ENCODE data around the gene RFESD.
A peak's percentile ranks its signal among the peaks of the same experiment; 100 is the strongest.
"Not testable (repeated sequence)": the region's sequence is repeated elsewhere in the genome, so short reads cannot be mapped to it uniquely, and the experiment has no call there.

The RFESD gene

GRCh38 chr5:95630394-95630917, 16.1 kb upstream of the RFESD start:
- DNase-seq = no peak

- no peak for DNase-seq
These were observed 15.2 kb upstream of the RFESD start for GRCh38 chr5:95631255-95631958.

DNA sequence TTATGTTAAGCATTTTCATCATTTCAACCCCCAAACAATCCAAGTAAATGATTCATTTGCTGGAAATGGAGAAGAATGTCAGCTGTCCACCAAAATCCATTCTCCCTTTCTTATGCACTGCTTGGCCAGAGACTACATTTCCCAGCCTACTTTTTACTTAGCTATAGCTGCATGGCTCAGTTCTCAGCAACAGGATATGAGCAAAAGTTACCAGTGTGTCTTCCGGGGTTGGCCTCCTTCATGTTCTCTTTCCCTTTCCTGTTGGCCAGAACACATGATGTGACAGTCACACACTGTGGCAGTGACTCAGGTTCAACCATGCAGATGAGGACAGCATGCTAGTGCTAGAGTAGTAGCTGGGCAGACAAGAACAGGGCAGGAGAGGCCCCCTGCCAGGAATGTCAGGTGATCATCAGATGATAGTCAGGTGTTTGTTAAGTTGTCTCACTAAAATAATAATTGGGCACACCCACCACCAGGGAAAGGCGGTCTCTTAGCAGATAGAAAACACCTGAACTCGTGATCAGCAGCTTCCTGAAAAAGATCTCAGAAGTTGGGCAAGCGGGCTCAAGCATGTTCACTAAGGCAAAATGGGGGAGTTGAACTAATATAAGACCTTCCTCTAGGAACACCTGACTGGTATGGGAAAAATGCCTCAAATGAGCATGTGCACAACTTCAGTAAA, 14.4 kb upstream of the RFESD start:
- peak; percentile 73 for DNase-seq

DNA sequence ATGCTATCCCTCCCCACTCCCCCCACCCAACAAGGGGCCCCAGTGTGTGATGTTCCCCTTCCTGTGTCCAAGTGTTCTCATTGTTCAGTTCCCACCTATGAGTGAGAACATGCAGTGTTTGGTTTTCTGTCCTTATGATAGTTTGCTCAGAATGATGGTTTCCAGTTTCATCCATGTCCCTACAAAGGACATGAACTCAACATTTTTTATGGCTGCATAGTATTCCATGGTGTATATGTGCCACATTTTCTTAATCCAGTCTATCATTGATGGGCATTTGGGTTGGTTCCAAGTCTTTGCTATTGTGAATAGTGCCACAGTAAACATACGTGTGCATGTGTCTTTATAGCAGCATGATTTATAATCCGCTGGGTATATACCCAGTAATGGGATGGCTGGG, 13.6 kb upstream of the RFESD start:
- not testable (repeated sequence) for DNase-seq

DNA sequence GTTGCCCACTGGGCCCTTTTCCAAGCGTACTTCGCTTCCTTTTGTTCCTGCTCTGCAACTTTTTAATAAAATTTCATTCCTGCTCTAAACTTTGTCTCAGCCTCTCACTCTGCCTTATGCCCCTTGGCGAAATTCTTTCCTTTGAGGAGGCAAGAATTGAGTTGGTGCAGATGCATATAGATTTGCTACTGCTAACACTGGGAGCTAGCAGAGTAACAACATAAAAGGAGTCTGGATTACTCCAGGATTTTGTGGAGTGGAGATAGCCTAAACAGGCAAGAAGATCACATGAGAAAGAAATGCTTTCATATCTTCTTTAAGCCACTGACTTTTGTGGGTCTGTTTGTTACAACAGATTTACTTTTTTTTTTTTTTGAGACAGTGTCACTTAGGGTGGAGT, 12.9 kb upstream of the RFESD start:
- no peak for DNase-seq

DNA sequence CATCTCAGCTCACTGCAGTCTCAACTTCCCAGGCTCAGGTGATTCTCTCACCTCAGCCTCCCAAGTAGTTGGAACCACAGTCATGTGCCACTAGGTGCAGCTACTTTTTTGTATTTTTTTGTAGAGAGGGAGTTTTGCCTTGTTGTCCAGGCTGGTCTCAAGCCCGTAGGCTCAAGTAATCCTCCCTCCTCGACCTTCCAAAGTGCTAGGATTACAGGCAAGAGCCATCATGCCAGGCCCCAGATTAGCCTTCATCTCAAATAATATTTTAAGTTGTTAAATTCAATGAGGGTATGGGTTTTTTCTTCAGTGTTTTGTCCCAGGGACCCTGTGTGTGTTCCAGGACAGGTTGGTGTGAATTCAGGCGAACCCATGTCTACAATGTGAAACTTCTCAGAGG, 12.5 kb upstream of the RFESD start:
- no peak for DNase-seq

GRCh38 chr5:95638632-95639031, 7.9 kb upstream of the RFESD start:
- no peak for DNase-seq

- no peak for DNase-seq
These were observed 4.8 kb upstream of the RFESD start for GRCh38 chr5:95641741-95642220.

DNA sequence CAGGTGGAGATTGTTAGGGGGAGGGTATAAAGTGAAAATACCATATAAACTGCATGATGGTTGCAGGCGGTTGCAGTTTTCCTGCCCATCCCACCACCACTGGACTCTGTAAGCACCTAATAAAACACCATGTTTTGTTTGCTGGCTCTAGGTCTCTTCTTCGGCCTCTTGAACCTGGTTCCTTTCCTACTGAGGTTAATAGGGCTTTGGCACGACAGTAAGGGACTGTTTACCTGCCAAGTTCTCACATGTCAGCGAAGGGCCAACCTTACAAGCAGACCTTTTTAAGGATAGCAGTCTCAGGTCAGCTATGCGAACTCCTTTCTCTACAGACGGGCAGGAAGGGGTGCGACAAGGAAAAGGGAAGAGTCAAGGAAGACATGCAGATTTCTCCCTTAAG, 3.4 kb upstream of the RFESD start:
- no peak for DNase-seq

- DNase-seq = peak; percentile 44
These were observed 2.1 kb upstream of the RFESD start for GRCh38 chr5:95644351-95645042.

GRCh38 chr5:95646226-95646568, 380 bp upstream of the RFESD start:
- not testable (repeated sequence) for DNase-seq

DNA sequence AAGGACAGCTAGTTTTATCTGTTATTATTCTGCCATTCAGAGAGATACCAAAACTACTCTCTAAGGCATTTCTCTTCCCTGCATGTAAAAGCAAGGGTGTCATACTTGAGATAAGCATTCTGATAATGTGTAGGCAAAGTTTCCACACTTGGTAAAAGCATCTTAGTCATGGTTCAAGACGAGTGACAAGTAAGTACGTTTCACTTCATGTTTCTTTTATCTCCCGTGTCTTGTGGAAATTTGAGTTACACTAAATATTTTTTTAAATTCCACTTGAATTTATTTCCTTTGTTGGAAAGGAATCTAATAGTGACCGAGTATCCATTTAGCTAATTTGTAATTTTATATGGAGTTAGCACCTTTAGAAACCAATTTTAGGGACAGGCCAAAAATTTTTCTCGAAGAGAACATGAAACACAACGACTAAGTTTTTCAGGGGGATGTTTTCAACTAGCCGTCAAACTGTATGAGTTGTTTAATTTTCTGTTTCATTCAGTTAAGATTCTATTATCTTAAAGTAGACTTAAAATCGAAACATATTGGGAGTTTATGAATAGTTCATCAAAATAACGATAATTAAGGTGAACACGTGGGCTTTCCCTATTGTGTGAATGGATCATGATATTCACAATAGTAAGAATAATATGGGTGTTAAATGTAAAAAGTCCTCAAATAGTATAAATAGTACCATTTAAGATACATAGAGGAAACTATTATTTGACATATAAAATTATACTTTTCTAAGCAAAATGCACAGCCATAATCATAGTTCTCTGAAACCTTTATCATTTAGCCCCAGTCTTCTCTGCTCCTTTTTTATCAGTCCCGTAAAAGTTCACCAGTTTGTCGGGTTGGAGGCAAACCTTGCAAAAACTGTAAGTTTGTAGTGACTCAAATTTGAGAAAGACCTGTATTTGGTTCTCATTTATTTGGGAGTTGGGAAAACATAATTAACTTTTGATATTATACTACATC, 1.6 kb downstream of the RFESD start:
- DNase-seq = no peak

DNA sequence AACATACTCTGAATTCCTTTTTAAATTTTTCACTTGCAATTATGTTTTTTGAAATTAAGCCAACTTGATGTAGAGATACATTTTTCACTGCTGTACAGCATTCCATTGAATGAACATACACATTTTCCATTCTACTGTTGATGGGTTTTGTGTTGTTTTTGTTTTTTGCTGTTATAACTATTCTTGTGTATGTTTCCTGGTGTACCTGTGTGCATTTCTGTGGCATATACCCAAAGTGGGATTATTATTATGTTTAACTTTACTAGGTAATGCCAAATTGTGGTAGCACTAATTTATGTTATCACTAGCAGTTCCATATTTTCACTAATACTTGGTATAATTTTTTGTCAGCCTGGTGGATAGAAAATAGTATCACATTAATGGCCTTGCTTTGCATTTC, 2.7 kb downstream of the RFESD start:
- DNase-seq = no peak

GRCh38 chr5:95649842-95650620, 3.5 kb downstream of the RFESD start:
- no peak for DNase-seq

- no peak for DNase-seq
These were observed 6.3 kb downstream of the RFESD start for GRCh38 chr5:95652849-95653248.

DNA sequence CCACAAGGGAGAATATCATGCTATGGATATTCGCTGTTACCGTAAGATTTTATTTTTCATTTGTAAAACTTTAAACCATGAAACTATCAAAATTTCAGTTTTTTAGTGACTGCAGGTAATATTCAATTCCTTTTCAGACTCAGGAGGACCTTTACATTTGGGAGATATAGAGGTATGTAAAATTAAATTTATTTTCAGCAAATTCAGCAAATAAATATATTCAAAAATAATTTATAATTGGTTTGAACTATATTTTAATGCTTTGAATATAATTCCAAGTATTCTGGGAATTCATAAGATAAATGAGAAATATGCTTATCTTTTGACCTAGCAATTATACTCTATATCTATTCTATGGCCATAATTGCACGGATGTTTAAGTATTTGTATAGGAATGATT, 7.6 kb downstream of the RFESD start:
- no peak for DNase-seq

- no peak for DNase-seq
These were observed 9.0 kb downstream of the RFESD start for GRCh38 chr5:95655575-95655974.

DNA sequence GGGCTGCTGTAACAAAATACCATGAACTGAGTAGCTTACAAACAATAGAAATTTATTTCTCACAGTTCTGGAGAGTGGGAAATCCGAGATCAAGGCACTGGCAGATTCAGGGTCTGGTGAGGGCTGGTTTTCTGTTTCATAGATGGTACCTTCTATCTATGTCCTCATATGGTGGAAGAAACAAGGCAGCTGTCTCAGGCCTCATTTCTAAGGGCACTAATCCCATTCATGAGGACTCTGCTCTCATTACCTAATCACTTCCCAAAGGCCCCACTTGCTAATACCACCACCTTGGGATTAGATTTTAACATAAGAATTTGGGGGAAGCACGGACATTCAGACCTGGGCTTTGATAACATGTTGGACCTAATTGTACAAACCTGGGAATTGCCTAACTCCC, 13.5 kb downstream of the RFESD start:
- no peak for DNase-seq

DNA sequence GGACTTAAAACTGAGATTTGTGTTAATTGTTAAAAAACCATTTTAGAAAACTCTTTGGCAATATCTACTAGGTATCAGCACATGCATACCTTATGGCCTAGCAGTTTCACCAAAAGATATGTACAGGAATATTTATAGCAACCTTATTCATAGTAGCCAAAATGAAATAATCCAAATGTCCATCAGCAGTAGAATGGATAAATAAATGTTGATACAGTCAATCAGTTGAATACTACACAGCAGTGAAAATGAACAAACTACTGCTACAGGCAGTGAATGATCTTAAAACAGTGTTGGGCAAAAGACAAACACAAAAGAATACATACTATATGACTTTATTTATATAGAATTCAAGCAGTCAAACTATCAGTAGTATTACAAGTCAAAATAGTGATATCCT, 16.4 kb downstream of the RFESD start:
- DNase-seq = no peak

- DNase-seq = peak; percentile 24
These were observed 17.7 kb downstream of the RFESD start for GRCh38 chr5:95664204-95664786.

DNA sequence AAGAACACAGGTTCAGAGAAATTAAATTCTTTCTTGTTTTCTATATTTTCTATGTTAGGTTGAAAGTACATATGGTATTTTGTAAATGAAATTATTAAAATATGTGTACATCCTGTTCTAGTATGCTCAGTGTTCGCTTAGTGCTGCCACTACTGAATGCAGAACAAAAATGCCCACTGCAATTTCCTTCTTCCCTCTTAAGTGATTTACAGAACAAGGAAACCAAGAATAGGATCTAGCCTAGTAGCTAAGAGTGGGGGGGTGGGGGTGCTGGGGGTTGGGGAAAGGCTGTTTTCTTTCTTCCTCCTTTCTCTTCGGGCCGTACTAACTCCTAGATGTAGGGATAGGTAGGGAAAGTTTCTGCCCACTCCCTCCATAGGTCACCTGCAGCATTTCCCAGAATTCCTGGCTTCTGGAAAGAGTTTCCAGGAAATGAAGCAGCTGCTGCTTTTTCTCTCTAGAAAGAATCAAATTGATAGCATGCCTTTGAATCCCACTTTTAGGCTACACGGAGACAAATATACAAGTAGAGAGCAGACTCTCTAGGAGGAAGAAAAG, 20.6 kb downstream of the RFESD start:
- DNase-seq = no peak
